HEK293 (cell line): ENCODE data around the gene NLRP1.
A peak's percentile ranks its signal among the peaks of the same experiment; 100 is the strongest.

Experiments
- CTCF ChIA-PET: fragments of 350-600 bp; formaldehyde crosslinking; extraction: SDS; loops from one replicate; lab custom pipeline; 2021; ENCODE audit warnings: antibody characterized with exemption; lab: Yijun Ruan, JAX
- POLR2A ChIA-PET: fragments of 300-600 bp; formaldehyde crosslinking; extraction: SDS; loops from one replicate; lab custom pipeline; 2020; ENCODE audit warnings: antibody characterized with exemption, inconsistent platforms; lab: Yijun Ruan, JAX
- H3K27ac ChIP-seq: fragments of 200-500 bp; sonication (Bioruptor generic); 2 replicates; pipeline ENCODE4 v1.5.1; 2014; ENCODE audit warnings: low read depth, low read length, control low read depth, inconsistent platforms; ENCODE audit errors: extremely low read depth
- H3K36me3 ChIP-seq, 2 experiments: fragments of 200-500 bp in 1 of 2; sonication (Bioruptor generic) in 1 of 2; 1 replicate in 1 of 2; 2 replicates in 1 of 2; pipeline ENCODE4 v1.5.1; 2014 to 2017; ENCODE audit warnings: inconsistent platforms in 2 of 2, low read length in 2 of 2; ENCODE audit not compliant: control insufficient read depth in 2 of 2, insufficient read depth in 1 of 2
- H3K4me1 ChIP-seq: fragments of 200-500 bp; sonication (Bioruptor generic); 2 replicates; pipeline ENCODE4 v1.5.1; 2014; ENCODE audit warnings: mild to moderate bottlenecking, low read length, inconsistent platforms; ENCODE audit not compliant: control insufficient read depth, insufficient read depth
- H3K4me3 ChIP-seq: 2 replicates; pipeline ENCODE4 v1.5.1; 2011; ENCODE audit warnings: low read depth, mild to moderate bottlenecking, control low read depth, low read length, moderate library complexity
- H3K9me3 ChIP-seq: fragments of 200-500 bp; sonication (Bioruptor generic); 2 replicates; pipeline ENCODE4 v1.5.1; 2014; ENCODE audit warnings: low read depth, low read length, inconsistent platforms; ENCODE audit not compliant: control insufficient read depth, insufficient read depth
- GLIS1 ChIP-seq: fragments of 450-650 bp; formaldehyde crosslinking; IDR thresholded peaks from 2 replicates; pipeline ENCODE4 v1.5.1; 2016; ENCODE audit warnings: missing biosample characterization, missing genetic modification characterization
- KLF8 ChIP-seq: fragments of 450-650 bp; formaldehyde crosslinking; IDR thresholded peaks from 2 replicates; pipeline ENCODE4 v1.5.1; 2016; ENCODE audit warnings: missing biosample characterization, missing genetic modification characterization
- SP2 ChIP-seq: fragments of 450-650 bp; formaldehyde crosslinking; IDR thresholded peaks from 2 replicates; pipeline ENCODE4 v1.5.1; 2016; ENCODE audit warnings: missing biosample characterization, missing genetic modification characterization
- ZBTB17 ChIP-seq: fragments of 450-650 bp; formaldehyde crosslinking; IDR thresholded peaks from 2 replicates; pipeline ENCODE4 v1.5.1; 2016; ENCODE audit warnings: missing biosample characterization, missing genetic modification characterization
- ZBTB48 ChIP-seq: fragments of 450-650 bp; formaldehyde crosslinking; IDR thresholded peaks from 2 replicates; pipeline ENCODE4 v1.5.1; 2016; ENCODE audit warnings: missing biosample characterization, missing genetic modification characterization
- ZEB2 ChIP-seq: fragments of 450-650 bp; formaldehyde crosslinking; IDR thresholded peaks from 2 replicates; pipeline ENCODE4 v1.5.1; 2016; ENCODE audit warnings: missing biosample characterization, missing genetic modification characterization
- ZNF133 ChIP-seq: fragments of 450-650 bp; formaldehyde crosslinking; IDR thresholded peaks from 2 replicates; pipeline ENCODE4 v1.5.1; 2016; ENCODE audit warnings: missing biosample characterization, missing genetic modification characterization
- ZNF2 ChIP-seq: fragments of 450-650 bp; formaldehyde crosslinking; IDR thresholded peaks from 2 replicates; pipeline ENCODE4 v1.5.1; 2016; ENCODE audit warnings: missing biosample characterization, missing genetic modification characterization
- ZNF416 ChIP-seq: fragments of 450-650 bp; formaldehyde crosslinking; IDR thresholded peaks from 2 replicates; pipeline ENCODE4 v1.5.1; 2016; ENCODE audit warnings: missing biosample characterization, missing genetic modification characterization
- ZNF529 ChIP-seq: fragments of 450-650 bp; formaldehyde crosslinking; IDR thresholded peaks from 2 replicates; pipeline ENCODE4 v1.5.1; 2017; ENCODE audit warnings: missing genetic modification characterization, missing biosample characterization; ENCODE audit not compliant: insufficient replicate concordance
- ZNF830 ChIP-seq: fragments of 450-650 bp; IDR thresholded peaks from 2 replicates; pipeline ENCODE4 v1.5.0; 2018; ENCODE audit warnings: missing biosample characterization, missing genetic modification characterization, low read depth, mild to moderate bottlenecking, moderate library complexity
- ZNF843 ChIP-seq: fragments of 450-650 bp; formaldehyde crosslinking; IDR thresholded peaks from 2 replicates; pipeline ENCODE4 v1.5.1; 2016; ENCODE audit warnings: missing biosample characterization, missing genetic modification characterization
- TF ChIP-seq, protein P1 (sequence below): fragments of 450-650 bp; formaldehyde crosslinking; IDR thresholded peaks from 2 replicates; pipeline ENCODE4 v1.5.1; 2016; ENCODE audit warnings: missing biosample characterization, missing genetic modification characterization
- TF ChIP-seq, protein P2 (sequence below): fragments of 450-650 bp; formaldehyde crosslinking; IDR thresholded peaks from 2 replicates; pipeline ENCODE4 v1.5.1; 2017; ENCODE audit warnings: missing biosample characterization, missing genetic modification characterization
- TF ChIP-seq, protein P3 (sequence below): fragments of 450-650 bp; formaldehyde crosslinking; IDR thresholded peaks from 2 replicates; pipeline ENCODE4 v1.5.1; 2017; ENCODE audit warnings: missing biosample characterization, missing genetic modification characterization
- TF ChIP-seq, protein P4 (sequence below): fragments of 450-650 bp; formaldehyde crosslinking; IDR thresholded peaks from 2 replicates; pipeline ENCODE4 v1.5.1; 2016; ENCODE audit warnings: missing biosample characterization, missing genetic modification characterization
- TF ChIP-seq, protein P5 (sequence below): fragments of 450-650 bp; formaldehyde crosslinking; IDR thresholded peaks from 2 replicates; pipeline ENCODE4 v1.5.1; 2016; ENCODE audit warnings: missing biosample characterization, missing genetic modification characterization, borderline replicate concordance

The NLRP1 gene

DNA sequence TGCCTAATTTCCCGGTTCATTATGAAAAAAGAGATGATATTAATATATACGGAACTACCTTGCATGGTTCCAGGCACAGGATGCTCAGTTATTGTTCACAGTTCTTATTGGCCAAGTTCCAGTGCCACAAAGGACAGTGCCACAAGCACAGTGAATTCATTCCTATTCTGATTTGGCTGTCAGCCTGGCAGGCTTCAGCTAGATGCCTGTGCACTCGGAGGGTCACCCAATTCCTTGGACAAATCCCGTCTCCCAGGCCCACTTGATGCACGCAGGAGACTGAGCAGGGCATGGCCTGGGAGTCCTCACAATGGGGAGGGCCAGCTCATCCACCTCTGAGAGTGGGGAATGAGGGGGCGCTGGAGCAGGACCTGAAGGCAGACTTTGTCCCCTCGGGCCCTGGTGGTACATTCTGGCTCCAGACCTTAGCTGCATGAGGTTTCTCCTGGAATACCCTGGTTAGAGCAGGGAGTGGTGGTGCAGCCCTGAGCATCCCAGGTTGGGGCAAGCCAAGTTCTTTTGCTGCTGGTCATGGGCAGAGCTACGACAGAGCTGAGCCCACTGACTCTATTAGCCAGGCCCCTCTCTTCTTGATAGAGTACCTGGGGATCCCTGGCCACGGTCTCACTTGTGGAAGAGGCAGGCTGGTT, 56.6 kb downstream of the NLRP1 start:
- Histone ChIP-seq H3K4me3 (no peak overlapping the region), H3K36me3 (no peaks in the 10 kb centered on the region), H3K4me1 (peaks cover 8% of the 10 kb centered on the region; the same call in 1 of the 2 replicates), H3K27ac (no peak overlapping the region), H3K9me3 (no peaks in the 10 kb centered on the region)
- TF ChIP-seq, protein P1, sequence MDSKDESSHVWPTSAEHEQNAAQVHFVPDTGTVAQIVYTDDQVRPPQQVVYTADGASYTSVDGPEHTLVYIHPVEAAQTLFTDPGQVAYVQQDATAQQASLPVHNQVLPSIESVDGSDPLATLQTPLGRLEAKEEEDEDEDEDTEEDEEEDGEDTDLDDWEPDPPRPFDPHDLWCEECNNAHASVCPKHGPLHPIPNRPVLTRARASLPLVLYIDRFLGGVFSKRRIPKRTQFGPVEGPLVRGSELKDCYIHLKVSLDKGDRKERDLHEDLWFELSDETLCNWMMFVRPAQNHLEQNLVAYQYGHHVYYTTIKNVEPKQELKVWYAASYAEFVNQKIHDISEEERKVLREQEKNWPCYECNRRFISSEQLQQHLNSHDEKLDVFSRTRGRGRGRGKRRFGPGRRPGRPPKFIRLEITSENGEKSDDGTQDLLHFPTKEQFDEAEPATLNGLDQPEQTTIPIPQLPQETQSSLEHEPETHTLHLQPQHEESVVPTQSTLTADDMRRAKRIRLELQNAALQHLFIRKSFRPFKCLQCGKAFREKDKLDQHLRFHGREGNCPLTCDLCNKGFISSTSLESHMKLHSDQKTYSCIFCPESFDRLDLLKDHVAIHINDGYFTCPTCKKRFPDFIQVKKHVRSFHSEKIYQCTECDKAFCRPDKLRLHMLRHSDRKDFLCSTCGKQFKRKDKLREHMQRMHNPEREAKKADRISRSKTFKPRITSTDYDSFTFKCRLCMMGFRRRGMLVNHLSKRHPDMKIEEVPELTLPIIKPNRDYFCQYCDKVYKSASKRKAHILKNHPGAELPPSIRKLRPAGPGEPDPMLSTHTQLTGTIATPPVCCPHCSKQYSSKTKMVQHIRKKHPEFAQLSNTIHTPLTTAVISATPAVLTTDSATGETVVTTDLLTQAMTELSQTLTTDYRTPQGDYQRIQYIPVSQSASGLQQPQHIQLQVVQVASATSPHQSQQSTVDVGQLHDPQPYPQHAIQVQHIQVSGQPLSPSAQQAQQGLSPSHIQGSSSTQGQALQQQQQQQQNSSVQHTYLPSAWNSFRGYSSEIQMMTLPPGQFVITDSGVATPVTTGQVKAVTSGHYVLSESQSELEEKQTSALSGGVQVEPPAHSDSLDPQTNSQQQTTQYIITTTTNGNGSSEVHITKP (tag by site-specific recombination), result peak; percentile 88
- TF ChIP-seq ZNF416 (tag by site-specific recombination), result no peak
- ChIA-PET POLR2A (interaction anchor here (0.6 to 3.4 kb wide), 7 partner anchors 8 to 59 kb away, joined by 3 to 32 read pairs (median 5); partner anchors contain the start of genes DERL2, DHX33 and MIS12), CTCF (interaction anchor here (0.5 to 1.2 kb wide), 5 partner anchors 15 to 269 kb away, joined by 3 to 4 read pairs (median 3); no protein-coding TSS in a partner anchor)

DNA sequence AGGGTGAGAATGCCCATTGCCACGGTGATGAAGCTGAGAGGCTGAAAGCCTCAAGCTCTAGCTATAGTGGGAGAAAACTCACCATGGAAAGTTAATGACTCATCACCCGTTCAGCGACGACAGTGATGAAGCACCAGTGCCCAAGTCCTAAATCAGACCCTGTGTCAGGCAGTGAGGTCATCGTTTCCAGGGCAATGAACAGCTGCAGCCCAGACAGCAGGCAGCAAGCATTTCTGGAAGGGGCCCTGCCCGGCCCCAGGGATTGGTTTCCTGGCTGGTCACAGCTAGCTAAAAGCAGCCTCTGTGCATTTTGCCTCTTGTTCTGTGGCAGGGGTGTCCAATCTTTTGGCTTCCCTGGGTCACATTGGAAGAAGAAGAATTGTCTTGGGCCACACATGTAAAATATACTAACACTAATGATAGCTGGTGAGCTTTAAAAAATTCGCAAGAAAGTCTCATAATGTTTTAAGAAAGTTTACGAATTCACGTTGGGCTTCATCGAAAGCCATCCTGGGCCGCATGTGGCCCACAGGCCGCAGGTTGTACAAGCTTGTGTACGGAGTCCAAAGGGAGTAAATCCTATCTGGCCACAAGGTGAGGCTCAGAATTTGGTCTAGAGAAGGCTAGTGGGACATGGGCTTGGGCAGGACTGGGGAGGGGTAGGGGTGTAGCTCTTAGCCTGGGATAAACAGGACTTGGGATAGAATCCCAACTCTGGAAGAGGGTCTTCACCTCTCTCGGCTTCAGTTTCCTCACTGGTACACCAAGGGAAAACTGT, 57.3 kb downstream of the NLRP1 start:
- ChIA-PET POLR2A (interaction anchor here (0.5 to 3.4 kb wide), 12 partner anchors 8 to 825 kb away, joined by 3 to 32 read pairs (median 4); partner anchors contain the start of genes C1QBP, DERL2, DHX33 and MIS12), CTCF (interaction anchor here (0.6 to 2.4 kb wide), 3 partner anchors 16 to 268 kb away, joined by 3 to 7 read pairs (median 4); partner anchors contain the start of gene C1QBP)
- no peak overlapping the region; the same call in 1 of the 2 replicates for H3K27ac ChIP-seq
- peak; percentile 40; the same call in 1 of the 2 replicates for TF ChIP-seq KLF8
- TF ChIP-seq, protein P2, sequence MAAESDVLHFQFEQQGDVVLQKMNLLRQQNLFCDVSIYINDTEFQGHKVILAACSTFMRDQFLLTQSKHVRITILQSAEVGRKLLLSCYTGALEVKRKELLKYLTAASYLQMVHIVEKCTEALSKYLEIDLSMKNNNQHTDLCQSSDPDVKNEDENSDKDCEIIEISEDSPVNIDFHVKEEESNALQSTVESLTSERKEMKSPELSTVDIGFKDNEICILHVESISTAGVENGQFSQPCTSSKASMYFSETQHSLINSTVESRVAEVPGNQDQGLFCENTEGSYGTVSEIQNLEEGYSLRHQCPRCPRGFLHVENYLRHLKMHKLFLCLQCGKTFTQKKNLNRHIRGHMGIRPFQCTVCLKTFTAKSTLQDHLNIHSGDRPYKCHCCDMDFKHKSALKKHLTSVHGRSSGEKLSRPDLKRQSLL (tag by site-specific recombination), result no peak
- TF ChIP-seq ZNF529 (tag by site-specific recombination), result no peak
- TF ChIP-seq, protein P3, sequence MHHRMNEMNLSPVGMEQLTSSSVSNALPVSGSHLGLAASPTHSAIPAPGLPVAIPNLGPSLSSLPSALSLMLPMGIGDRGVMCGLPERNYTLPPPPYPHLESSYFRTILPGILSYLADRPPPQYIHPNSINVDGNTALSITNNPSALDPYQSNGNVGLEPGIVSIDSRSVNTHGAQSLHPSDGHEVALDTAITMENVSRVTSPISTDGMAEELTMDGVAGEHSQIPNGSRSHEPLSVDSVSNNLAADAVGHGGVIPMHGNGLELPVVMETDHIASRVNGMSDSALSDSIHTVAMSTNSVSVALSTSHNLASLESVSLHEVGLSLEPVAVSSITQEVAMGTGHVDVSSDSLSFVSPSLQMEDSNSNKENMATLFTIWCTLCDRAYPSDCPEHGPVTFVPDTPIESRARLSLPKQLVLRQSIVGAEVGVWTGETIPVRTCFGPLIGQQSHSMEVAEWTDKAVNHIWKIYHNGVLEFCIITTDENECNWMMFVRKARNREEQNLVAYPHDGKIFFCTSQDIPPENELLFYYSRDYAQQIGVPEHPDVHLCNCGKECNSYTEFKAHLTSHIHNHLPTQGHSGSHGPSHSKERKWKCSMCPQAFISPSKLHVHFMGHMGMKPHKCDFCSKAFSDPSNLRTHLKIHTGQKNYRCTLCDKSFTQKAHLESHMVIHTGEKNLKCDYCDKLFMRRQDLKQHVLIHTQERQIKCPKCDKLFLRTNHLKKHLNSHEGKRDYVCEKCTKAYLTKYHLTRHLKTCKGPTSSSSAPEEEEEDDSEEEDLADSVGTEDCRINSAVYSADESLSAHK, result 0 out of 2 replicates have a peak, but pooled peaks have one; percentile 40
- TF ChIP-seq ZBTB17, result peak; percentile 56; the same call in 1 of the 2 replicates
- TF ChIP-seq, protein P4, sequence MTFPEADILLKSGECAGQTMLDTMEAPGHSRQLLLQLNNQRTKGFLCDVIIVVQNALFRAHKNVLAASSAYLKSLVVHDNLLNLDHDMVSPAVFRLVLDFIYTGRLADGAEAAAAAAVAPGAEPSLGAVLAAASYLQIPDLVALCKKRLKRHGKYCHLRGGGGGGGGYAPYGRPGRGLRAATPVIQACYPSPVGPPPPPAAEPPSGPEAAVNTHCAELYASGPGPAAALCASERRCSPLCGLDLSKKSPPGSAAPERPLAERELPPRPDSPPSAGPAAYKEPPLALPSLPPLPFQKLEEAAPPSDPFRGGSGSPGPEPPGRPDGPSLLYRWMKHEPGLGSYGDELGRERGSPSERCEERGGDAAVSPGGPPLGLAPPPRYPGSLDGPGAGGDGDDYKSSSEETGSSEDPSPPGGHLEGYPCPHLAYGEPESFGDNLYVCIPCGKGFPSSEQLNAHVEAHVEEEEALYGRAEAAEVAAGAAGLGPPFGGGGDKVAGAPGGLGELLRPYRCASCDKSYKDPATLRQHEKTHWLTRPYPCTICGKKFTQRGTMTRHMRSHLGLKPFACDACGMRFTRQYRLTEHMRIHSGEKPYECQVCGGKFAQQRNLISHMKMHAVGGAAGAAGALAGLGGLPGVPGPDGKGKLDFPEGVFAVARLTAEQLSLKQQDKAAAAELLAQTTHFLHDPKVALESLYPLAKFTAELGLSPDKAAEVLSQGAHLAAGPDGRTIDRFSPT (tag by site-specific recombination), result peak; percentile 64; the same call in 1 of the 2 replicates
- TF ChIP-seq, protein P5, sequence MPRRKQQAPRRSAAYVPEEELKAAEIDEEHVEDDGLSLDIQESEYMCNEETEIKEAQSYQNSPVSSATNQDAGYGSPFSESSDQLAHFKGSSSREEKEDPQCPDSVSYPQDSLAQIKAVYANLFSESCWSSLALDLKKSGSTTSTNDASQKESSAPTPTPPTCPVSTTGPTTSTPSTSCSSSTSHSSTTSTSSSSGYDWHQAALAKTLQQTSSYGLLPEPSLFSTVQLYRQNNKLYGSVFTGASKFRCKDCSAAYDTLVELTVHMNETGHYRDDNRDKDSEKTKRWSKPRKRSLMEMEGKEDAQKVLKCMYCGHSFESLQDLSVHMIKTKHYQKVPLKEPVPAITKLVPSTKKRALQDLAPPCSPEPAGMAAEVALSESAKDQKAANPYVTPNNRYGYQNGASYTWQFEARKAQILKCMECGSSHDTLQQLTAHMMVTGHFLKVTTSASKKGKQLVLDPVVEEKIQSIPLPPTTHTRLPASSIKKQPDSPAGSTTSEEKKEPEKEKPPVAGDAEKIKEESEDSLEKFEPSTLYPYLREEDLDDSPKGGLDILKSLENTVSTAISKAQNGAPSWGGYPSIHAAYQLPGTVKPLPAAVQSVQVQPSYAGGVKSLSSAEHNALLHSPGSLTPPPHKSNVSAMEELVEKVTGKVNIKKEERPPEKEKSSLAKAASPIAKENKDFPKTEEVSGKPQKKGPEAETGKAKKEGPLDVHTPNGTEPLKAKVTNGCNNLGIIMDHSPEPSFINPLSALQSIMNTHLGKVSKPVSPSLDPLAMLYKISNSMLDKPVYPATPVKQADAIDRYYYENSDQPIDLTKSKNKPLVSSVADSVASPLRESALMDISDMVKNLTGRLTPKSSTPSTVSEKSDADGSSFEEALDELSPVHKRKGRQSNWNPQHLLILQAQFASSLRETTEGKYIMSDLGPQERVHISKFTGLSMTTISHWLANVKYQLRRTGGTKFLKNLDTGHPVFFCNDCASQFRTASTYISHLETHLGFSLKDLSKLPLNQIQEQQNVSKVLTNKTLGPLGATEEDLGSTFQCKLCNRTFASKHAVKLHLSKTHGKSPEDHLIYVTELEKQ (tag by site-specific recombination), result peak; percentile 99
- TF ChIP-seq ZNF2 (tag by site-specific recombination), result 0 out of 2 replicates have a peak, but pooled peaks have one; percentile 17
- no peak for TF ChIP-seq ZNF830 (tag by site-specific recombination)
- peak; percentile 47; the same call in 1 of the 2 replicates for TF ChIP-seq SP2 (tag by site-specific recombination)
- TF ChIP-seq ZEB2 (tag by site-specific recombination), result peak; percentile 78
- TF ChIP-seq ZBTB48, result peak; percentile 35; the same call in 1 of the 2 replicates
- 0 out of 2 replicates have a peak, but pooled peaks have one; percentile 46 for TF ChIP-seq ZNF843 (tag by site-specific recombination)
- TF ChIP-seq GLIS1 (tag by site-specific recombination), result peak; percentile 43; the same call in 1 of the 2 replicates
- no peak for TF ChIP-seq ZNF133

More for the DNA sequence above, 57.3 kb downstream of the NLRP1 start:
- H3K4me1 ChIP-seq, result peaks cover 8% of the 10 kb centered on the region; the same call in 1 of the 2 replicates
- H3K36me3 ChIP-seq, result no peaks in the 10 kb centered on the region
- no peaks in the 10 kb centered on the region for H3K9me3 ChIP-seq
- no peak overlapping the region for H3K4me3 ChIP-seq
